IMR-90 (cell line): ENCODE measurements around the gene FADS1. TPM values are rescaled to one million over a fixed set of nuclear protein-coding genes. Genes with fewer than 3 reads are reported as not detected.

Experiments used
- ATAC-seq: fragments of 200-7000 bp; cut with Tn5 transposase; 2 replicates; pipeline ENCODE4 v1.9.1; 2020; ENCODE audit warnings: low read depth, mild to moderate bottlenecking, moderate library complexity
- BruUV-seq: library from RNA; stranded (reverse); fragments of 400-500 nt; replicated peaks from 2 replicates; lab custom pipeline; 2021; lab: Mats Ljungman, UMichigan
- CTCF ChIA-PET: fragments of 300-600 bp; formaldehyde crosslinking; extraction: SDS; loops from one replicate; lab custom pipeline; 2021; ENCODE audit warnings: antibody characterized with exemption; lab: Yijun Ruan, JAX
- POLR2A ChIA-PET: fragments of 300-600 bp; sonication (Branson Sonifier 250); formaldehyde crosslinking; loops from one replicate; lab custom pipeline; 2022; ENCODE audit warnings: antibody characterized with exemption; ENCODE audit not compliant: unreplicated experiment; lab: Charles Lee
- DNase-seq: peaks from one replicate; pipeline ENCODE4 v3.0.0; 2013
- H2AFZ ChIP-seq: replicated peaks from 2 replicates; pipeline ENCODE3; 2013; ENCODE audit warnings: low read length, mild to moderate bottlenecking; ENCODE audit not compliant: poor library complexity
- H2AK5ac ChIP-seq: 2 replicates; pipeline ENCODE4 v1.6.1; 2013; ENCODE audit warnings: low read depth, low read length, inconsistent platforms
- H2AK9ac ChIP-seq: replicated peaks from 2 replicates; pipeline ENCODE3; 2013; ENCODE audit warnings: mild to moderate bottlenecking, low read depth, low read length, moderate library complexity; ENCODE audit not compliant: poor library complexity
- H2BK120ac ChIP-seq: 2 replicates; pipeline ENCODE4 v1.6.1; 2013; ENCODE audit warnings: low read depth, low read length, inconsistent platforms
- H2BK15ac ChIP-seq: 3 replicates; pipeline ENCODE4 v1.6.1; 2013; ENCODE audit warnings: low read depth, low read length, inconsistent platforms
- H2BK20ac ChIP-seq: 2 replicates; pipeline ENCODE4 v1.6.1; 2013; ENCODE audit warnings: low read depth, mild to moderate bottlenecking, inconsistent platforms, low read length, moderate library complexity
- H2BK5ac ChIP-seq: 2 replicates; pipeline ENCODE4 v1.6.1; 2013; ENCODE audit warnings: mild to moderate bottlenecking, low read depth, low read length, inconsistent platforms; ENCODE audit not compliant: poor library complexity, severe bottlenecking
- H3K14ac ChIP-seq: replicated peaks from 2 replicates; pipeline ENCODE4 v1.6.1; 2013; ENCODE audit warnings: low read depth, low read length, inconsistent platforms
- H3K18ac ChIP-seq: 2 replicates; pipeline ENCODE4 v1.6.1; 2013; ENCODE audit warnings: low read depth, low read length, control low read depth
- H3K23ac ChIP-seq: 2 replicates; pipeline ENCODE4 v1.6.1; 2013; ENCODE audit warnings: low read depth, low read length, inconsistent platforms
- H3K27ac ChIP-seq: 2 replicates; pipeline ENCODE4 v1.5.1; 2013; ENCODE audit warnings: mild to moderate bottlenecking, control low read depth, low read length; ENCODE audit not compliant: insufficient read depth
- H3K27me3 ChIP-seq: 2 replicates; pipeline ENCODE4 v1.6.1; 2013; ENCODE audit warnings: low read length; ENCODE audit not compliant: control insufficient read depth, insufficient read depth
- H3K36me3 ChIP-seq: 2 replicates; pipeline ENCODE4 v1.6.1; 2013; ENCODE audit warnings: low read length, mixed read lengths; ENCODE audit not compliant: control insufficient read depth, insufficient read depth
- H3K4ac ChIP-seq: 2 replicates; pipeline ENCODE4 v1.6.1; 2013; ENCODE audit warnings: low read depth, low read length, inconsistent platforms
- H3K4me1 ChIP-seq: 2 replicates; pipeline ENCODE4 v1.6.1; 2013; ENCODE audit warnings: low read length, mixed read lengths; ENCODE audit not compliant: control insufficient read depth, insufficient read depth
- H3K4me2 ChIP-seq: 2 replicates; pipeline ENCODE4 v1.6.1; 2013; ENCODE audit warnings: low read depth, mild to moderate bottlenecking, control low read depth, low read length, moderate library complexity
- H3K4me3 ChIP-seq: 2 replicates; pipeline ENCODE4 v1.5.1; 2013; ENCODE audit warnings: low read depth, mild to moderate bottlenecking, control low read depth, low read length, moderate library complexity; ENCODE audit not compliant: insufficient read depth
- H3K56ac ChIP-seq: 2 replicates; pipeline ENCODE4 v1.6.1; 2013; ENCODE audit warnings: low read length, inconsistent platforms; ENCODE audit not compliant: insufficient read depth; ENCODE audit errors: extremely low read depth
- H3K79me1 ChIP-seq, 2 experiments: 2 replicates each; pipeline ENCODE4 v1.6.1; 2013; ENCODE audit warnings: low read length in 2 of 2, inconsistent platforms in 1 of 2, low read depth in 1 of 2
- H3K9ac ChIP-seq: 2 replicates; pipeline ENCODE4 v1.6.1; 2013; ENCODE audit warnings: low read depth, low read length, control low read depth
- H3K9me1 ChIP-seq: 2 replicates; pipeline ENCODE4 v1.6.1; 2013; ENCODE audit warnings: low read length, inconsistent platforms; ENCODE audit not compliant: insufficient read depth
- H3K9me3 ChIP-seq: 2 replicates; pipeline ENCODE4 v1.6.1; 2013; ENCODE audit warnings: low read length; ENCODE audit not compliant: control insufficient read depth, insufficient read depth
- H4K20me1 ChIP-seq: 2 replicates; pipeline ENCODE4 v1.6.1; 2013; ENCODE audit warnings: low read length, inconsistent platforms; ENCODE audit not compliant: insufficient read depth
- H4K5ac ChIP-seq: 2 replicates; pipeline ENCODE4 v1.6.1; 2013; ENCODE audit warnings: mild to moderate bottlenecking, low read depth, low read length, control low read depth
- H4K8ac ChIP-seq, 2 experiments: 2 replicates each; pipeline ENCODE4 v1.6.1; 2013; ENCODE audit warnings: low read depth in 2 of 2, low read length in 2 of 2, control low read depth in 1 of 2, inconsistent platforms in 1 of 2
- H4K91ac ChIP-seq: 2 replicates; pipeline ENCODE4 v1.6.1; 2013; ENCODE audit warnings: low read depth, low read length, inconsistent platforms; ENCODE audit not compliant: insufficient read depth
- BHLHE40 ChIP-seq: fragments of 150-350 bp; IDR thresholded peaks from 2 replicates; pipeline ENCODE4 v1.6.1; 2016; ENCODE audit warnings: mild to moderate bottlenecking, low read depth, low read length
- CEBPB ChIP-seq: IDR thresholded peaks from 2 replicates; pipeline ENCODE4 v1.6.1; 2012; ENCODE audit warnings: low read depth, low read length, improper control_type of control experiment
- CHD1 ChIP-seq: IDR thresholded peaks from 2 replicates; pipeline ENCODE4 v1.6.1; 2012; ENCODE audit warnings: low read depth, low read length, improper control_type of control experiment
- CTCF ChIP-seq: conservative IDR thresholded peaks from 2 replicates; pipeline ENCODE4 v1.5.1; 2012; ENCODE audit warnings: mild to moderate bottlenecking, low read depth, low read length, improper control_type of control experiment
- FOS ChIP-seq: fragments of 150-350 bp; IDR thresholded peaks from 2 replicates; pipeline ENCODE4 v1.6.1; 2016; ENCODE audit warnings: low read depth, low read length
- MAFK ChIP-seq: IDR thresholded peaks from 2 replicates; pipeline ENCODE4 v1.6.1; 2012; ENCODE audit warnings: low read depth, low read length, improper control_type of control experiment
- MAZ ChIP-seq: IDR thresholded peaks from 2 replicates; pipeline ENCODE4 v1.6.1; 2012; ENCODE audit warnings: low read depth, mild to moderate bottlenecking, low read length, improper control_type of control experiment, moderate library complexity, borderline replicate concordance
- MXI1 ChIP-seq: IDR thresholded peaks from 2 replicates; pipeline ENCODE4 v1.6.1; 2012; ENCODE audit warnings: low read depth, mild to moderate bottlenecking, low read length, moderate library complexity, borderline replicate concordance
- NFE2L2 ChIP-seq: fragments of 150-350 bp; IDR thresholded peaks from 2 replicates; pipeline ENCODE4 v1.6.1; 2016; ENCODE audit warnings: low read depth, mild to moderate bottlenecking, low read length
- POLR2A ChIP-seq: IDR thresholded peaks from 2 replicates; pipeline ENCODE4 v1.6.1; 2012; ENCODE audit warnings: mild to moderate bottlenecking, low read depth, low read length
- RAD21 ChIP-seq: IDR thresholded peaks from 2 replicates; pipeline ENCODE4 v1.6.1; 2012; ENCODE audit warnings: low read length, improper control_type of control experiment
- RCOR1 ChIP-seq: IDR thresholded peaks from 2 replicates; pipeline ENCODE4 v1.6.1; 2012; ENCODE audit warnings: mild to moderate bottlenecking, low read length, improper control_type of control experiment; ENCODE audit not compliant: insufficient replicate concordance
- RFX5 ChIP-seq: IDR thresholded peaks from 2 replicates; pipeline ENCODE4 v1.8.0; 2012; ENCODE audit warnings: low read depth, mild to moderate bottlenecking, low read length, moderate library complexity
- SMC3 ChIP-seq: fragments of 150-350 bp; IDR thresholded peaks from 2 replicates; pipeline ENCODE4 v1.6.1; 2016; ENCODE audit warnings: low read depth, mild to moderate bottlenecking, antibody characterized with exemption, low read length, moderate library complexity
- USF2 ChIP-seq: fragments of 150-350 bp; IDR thresholded peaks from 2 replicates; pipeline ENCODE4 v1.6.1; 2017; ENCODE audit warnings: mild to moderate bottlenecking, antibody characterized with exemption, low read length, low read depth
- WGBS, 2 experiments: methylation state at CpG; one replicate each; pipeline versions ENCODE4 v1.1.5 to v1.1.7; 2013; ENCODE audit warnings: missing lambda C conversion rate in 2 of 2; ENCODE audit not compliant: insufficient read length in 1 of 2; ENCODE audit errors: extremely low coverage in 2 of 2; 5-methylcytosine and 5-hydroxymethylcytosine counted together
- dilution Hi-C: fragments of 300-500 bp; cut with HindIII; formaldehyde crosslinking; loops from one replicate; pipeline ENCODE4 v1.14.3; 2018; ENCODE audit warnings: low sequenced_read_pairs; ENCODE audit not compliant: unreplicated experiment
- in situ Hi-C: fragments of 300-500 bp; cut with MboI; formaldehyde crosslinking; loops from 3 replicates; pipeline ENCODE4 v1.14.3; 2019; ENCODE audit warnings: low sequenced_read_pairs, inconsistent platforms, mixed read lengths
- intact Hi-C: fragments of 100-400 bp; cut with micrococcal nuclease; formaldehyde crosslinking; loops from 2 replicates; pipeline ENCODE4 v1.10.0; 2022
- polyA plus RNA-seq, 3 experiments: library from polyadenylated mRNA; depleted of rRNA; stranded (reverse); fragments of >200 nt; gene quantifications; 2 replicates each; pipeline ENCODE4 v1.2.3, GENCODE V29; 2012; ENCODE audit warnings: low replicate concordance in 1 of 3
- total RNA-seq: library from RNA; depleted of rRNA; stranded (reverse); fragments of >200 nt; gene quantifications from 2 replicates; pipeline ENCODE4 v1.2.3, GENCODE V29; 2012
- TF ChIP-seq, protein P1 (sequence below): fragments of 150-350 bp; IDR thresholded peaks from 2 replicates; pipeline ENCODE4 v1.6.1; 2016; ENCODE audit warnings: low read depth, mild to moderate bottlenecking, low read length, moderate library complexity, borderline replicate concordance

The FADS1 gene
- total and polyA plus RNA-seq, 2 of the 4 experiments (the other 2 are of a cell fraction), result 16.3 to 18.4 TPM

GRCh38 chr11:61806785-61807184 is 10.0 kb downstream of the FADS1 start:
- dilution Hi-C loops, result no loop called here

More at GRCh38 chr11:61806785-61807184, 10.0 kb downstream of the FADS1 start:
- H4K8ac ChIP-seq, result no peak overlapping the region
- no peak for TF ChIP-seq FOS
- no peak for TF ChIP-seq MAFK
- TF ChIP-seq, protein P1, sequence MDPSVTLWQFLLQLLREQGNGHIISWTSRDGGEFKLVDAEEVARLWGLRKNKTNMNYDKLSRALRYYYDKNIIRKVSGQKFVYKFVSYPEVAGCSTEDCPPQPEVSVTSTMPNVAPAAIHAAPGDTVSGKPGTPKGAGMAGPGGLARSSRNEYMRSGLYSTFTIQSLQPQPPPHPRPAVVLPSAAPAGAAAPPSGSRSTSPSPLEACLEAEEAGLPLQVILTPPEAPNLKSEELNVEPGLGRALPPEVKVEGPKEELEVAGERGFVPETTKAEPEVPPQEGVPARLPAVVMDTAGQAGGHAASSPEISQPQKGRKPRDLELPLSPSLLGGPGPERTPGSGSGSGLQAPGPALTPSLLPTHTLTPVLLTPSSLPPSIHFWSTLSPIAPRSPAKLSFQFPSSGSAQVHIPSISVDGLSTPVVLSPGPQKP, result no peak
- TF ChIP-seq RAD21, result no peak
- no peak for TF ChIP-seq RFX5
- TF ChIP-seq MAZ, result no peak
- TF ChIP-seq CHD1, result no peak
- TF ChIP-seq CTCF, result no peak
- no peak for TF ChIP-seq MXI1
- TF ChIP-seq BHLHE40, result no peak
- TF ChIP-seq POLR2A, result no peak
- no peak for TF ChIP-seq CEBPB
- no peak for TF ChIP-seq SMC3
- TF ChIP-seq NFE2L2, result no peak
- no peak for TF ChIP-seq USF2
- no peak for TF ChIP-seq RCOR1
- H3K9me3 ChIP-seq, result no peaks in the 10 kb centered on the region
- no peak overlapping the region for H3K4me2 ChIP-seq
- POLR2A ChIA-PET, result interaction anchor here (1.7 kb wide), 1 partner anchor 8 kb away, joined by 6 read pairs; no protein-coding TSS in a partner anchor
- no peak overlapping the region for H2BK5ac ChIP-seq
- H3K56ac ChIP-seq, result no peak overlapping the region
- H3K9me1 ChIP-seq, result peaks cover 2% of the 10 kb centered on the region; the same call in 1 of the 2 replicates
- WGBS, 2 experiments, result 90% methylated on average over 3 of the region's 5 CpGs; no CpG with 5 or more reads in 1 of the 2 experiments
- H3K4me3 ChIP-seq, result no peak overlapping the region
- H3K27ac ChIP-seq, result no peak overlapping the region
- H2BK15ac ChIP-seq, result no peak overlapping the region
- BruUV-seq, result no TSS peak
- H2AK9ac ChIP-seq, result no peak overlapping the region
- H2BK20ac ChIP-seq, result no peak overlapping the region
- DNase-seq (no peak), ATAC-seq (no peak)
- intact Hi-C loops (no loop called here), in situ Hi-C loops (no loop called here)
- no peak overlapping the region for H3K23ac ChIP-seq
- no peak overlapping the region for H3K4ac ChIP-seq
- H2AK5ac ChIP-seq, result no peak overlapping the region
- no peak overlapping the region for H3K9ac ChIP-seq
- CTCF ChIA-PET, result no interaction called here
- H2AFZ ChIP-seq, result no peak overlapping the region
- H4K5ac ChIP-seq, result no peak overlapping the region
- H3K36me3 ChIP-seq, result peaks cover 56% of the 10 kb centered on the region
- H3K18ac ChIP-seq, result no peak overlapping the region
- H4K20me1 ChIP-seq, result no peaks in the 10 kb centered on the region
- H3K4me1 ChIP-seq, result no peaks in the 10 kb centered on the region
- no peaks in the 10 kb centered on the region for H3K27me3 ChIP-seq
- no peak overlapping the region for H4K91ac ChIP-seq
- H3K79me1 ChIP-seq, result peaks cover 0 to 26% of the 10 kb centered on the region in 2 experiments; a peak in 3 of 4 replicates
- H2BK120ac ChIP-seq, result no peak overlapping the region
- H3K14ac ChIP-seq, result no peak overlapping the region
